Kasumi-1 (cell line): Measurements from ENCODE around the gene AIG1.
A peak's percentile ranks its signal among the peaks of the same experiment; 100 is the strongest.
"Not testable (repeated sequence)": the region's sequence is repeated elsewhere in the genome, so short reads cannot be mapped to it uniquely, and the experiment has no call there.

Experiments used
- DNase-seq, 2 experiments: peaks; one replicate each; lab custom pipeline; 2025; lab: John Stamatoyannopoulos, UW

Gene AIG1

GRCh38 chr6:143128681-143129015 lies 68.0 kb downstream of the AIG1 start:
- no peak for DNase-seq

- no peak for DNase-seq
Measured at GRCh38 chr6:143130928-143131327, 70.2 kb downstream of the AIG1 start.

- no peak for DNase-seq
Measured at GRCh38 chr6:143135325-143135724, 74.6 kb downstream of the AIG1 start.

GRCh38 chr6:143135797-143136561 lies 75.3 kb downstream of the AIG1 start:
- no peak for DNase-seq

- no peak for DNase-seq
Measured at GRCh38 chr6:143136647-143137046, 76.0 kb downstream of the AIG1 start.

- DNase-seq: no peak
Measured at GRCh38 chr6:143139239-143139784, 78.6 kb downstream of the AIG1 start.

- DNase-seq: not testable (repeated sequence)
Measured at GRCh38 chr6:143139884-143140283, 79.2 kb downstream of the AIG1 start.

- DNase-seq: no peak
Measured at GRCh38 chr6:143140767-143141166, 80.1 kb downstream of the AIG1 start.

GRCh38 chr6:143141442-143141841 lies 80.8 kb downstream of the AIG1 start:
- no peak for DNase-seq

GRCh38 chr6:143146186-143146851 lies 85.6 kb downstream of the AIG1 start:
- no peak for DNase-seq

- no peak for DNase-seq
Measured at GRCh38 chr6:143149771-143150170, 89.1 kb downstream of the AIG1 start.

GRCh38 chr6:143150281-143150680 lies 89.6 kb downstream of the AIG1 start:
- no peak for DNase-seq

GRCh38 chr6:143151381-143151780 lies 90.7 kb downstream of the AIG1 start:
- DNase-seq: no peak

GRCh38 chr6:143155681-143156080 lies 95.0 kb downstream of the AIG1 start:
- DNase-seq: no peak

- no peak for DNase-seq
Measured at GRCh38 chr6:143157131-143157530, 96.4 kb downstream of the AIG1 start.

GRCh38 chr6:143158113-143158581 lies 97.5 kb downstream of the AIG1 start:
- DNase-seq: no peak

- no peak for DNase-seq
Measured at GRCh38 chr6:143159001-143159400, 98.3 kb downstream of the AIG1 start.

- no peak for DNase-seq
Measured at GRCh38 chr6:143160015-143160414, 99.3 kb downstream of the AIG1 start.

GRCh38 chr6:143160439-143161220 lies 99.9 kb downstream of the AIG1 start:
- DNase-seq: no peak

GRCh38 chr6:143163621-143164020 lies 102.9 kb downstream of the AIG1 start:
- DNase-seq: no peak

GRCh38 chr6:143164565-143165105 lies 103.9 kb downstream of the AIG1 start:
- DNase-seq: peak; percentile 51 to 57

GRCh38 chr6:143165315-143165855 lies 104.7 kb downstream of the AIG1 start:
- DNase-seq: no peak
